ENCODE data around the gene CEP57. TPM values are rescaled to one million over a fixed set of nuclear protein-coding genes. Genes with fewer than 3 reads are reported as not detected.

The CEP57 gene
- total RNA-seq, 1 donor: 68.1 TPM

DNA sequence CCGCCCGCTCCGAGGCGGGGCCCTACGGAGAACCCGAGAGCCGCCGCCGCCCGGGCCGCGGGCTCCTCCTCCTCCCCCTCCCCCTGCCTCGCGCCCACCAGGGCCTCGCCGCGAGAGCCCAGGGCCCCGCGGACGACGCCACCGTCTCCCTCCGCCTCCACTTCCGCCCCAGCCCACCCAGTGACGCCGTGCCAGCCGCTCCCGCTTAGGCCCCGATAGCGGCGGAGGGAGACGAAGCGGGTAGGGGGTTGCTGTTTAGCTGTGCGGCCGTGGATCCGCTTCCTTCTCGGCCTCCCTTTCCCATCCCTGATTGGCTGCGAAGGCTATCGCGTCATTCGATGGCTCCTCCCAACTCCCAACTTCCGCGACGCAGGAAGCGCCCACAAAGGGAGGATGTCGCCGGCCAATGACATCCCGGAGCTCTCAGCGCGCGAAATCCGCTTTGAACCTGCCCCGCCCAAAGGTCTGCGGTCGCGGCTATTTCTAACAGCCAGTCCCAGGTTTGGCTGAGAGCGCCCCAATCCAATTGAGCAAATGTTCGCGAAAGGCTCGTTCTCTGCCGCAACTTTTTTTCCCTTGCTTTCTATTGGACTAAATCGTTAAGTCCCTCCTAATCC, 684 bp upstream of the CEP57 start, which contains the start of gene FAM76B:
Gene FAM76B, minus strand, starts transcription at position 277 of the 617 bp plus-strand sequence. CDS start 304 bp downstream, outside the sequence.
- peak within 1 kb of the TSS; percentile 87 for H3K4me3 ChIP-seq (ENCODE audit: low read depth, low read length)
- peak; percentile 99 for DNase-seq (ENCODE audit: low read depth)
- TF ChIP-seq, protein P1, sequence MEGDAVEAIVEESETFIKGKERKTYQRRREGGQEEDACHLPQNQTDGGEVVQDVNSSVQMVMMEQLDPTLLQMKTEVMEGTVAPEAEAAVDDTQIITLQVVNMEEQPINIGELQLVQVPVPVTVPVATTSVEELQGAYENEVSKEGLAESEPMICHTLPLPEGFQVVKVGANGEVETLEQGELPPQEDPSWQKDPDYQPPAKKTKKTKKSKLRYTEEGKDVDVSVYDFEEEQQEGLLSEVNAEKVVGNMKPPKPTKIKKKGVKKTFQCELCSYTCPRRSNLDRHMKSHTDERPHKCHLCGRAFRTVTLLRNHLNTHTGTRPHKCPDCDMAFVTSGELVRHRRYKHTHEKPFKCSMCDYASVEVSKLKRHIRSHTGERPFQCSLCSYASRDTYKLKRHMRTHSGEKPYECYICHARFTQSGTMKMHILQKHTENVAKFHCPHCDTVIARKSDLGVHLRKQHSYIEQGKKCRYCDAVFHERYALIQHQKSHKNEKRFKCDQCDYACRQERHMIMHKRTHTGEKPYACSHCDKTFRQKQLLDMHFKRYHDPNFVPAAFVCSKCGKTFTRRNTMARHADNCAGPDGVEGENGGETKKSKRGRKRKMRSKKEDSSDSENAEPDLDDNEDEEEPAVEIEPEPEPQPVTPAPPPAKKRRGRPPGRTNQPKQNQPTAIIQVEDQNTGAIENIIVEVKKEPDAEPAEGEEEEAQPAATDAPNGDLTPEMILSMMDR (IDR thresholded peaks at IDR 0.05; ENCODE audit: insufficient read depth, low read length): no peak

DNA sequence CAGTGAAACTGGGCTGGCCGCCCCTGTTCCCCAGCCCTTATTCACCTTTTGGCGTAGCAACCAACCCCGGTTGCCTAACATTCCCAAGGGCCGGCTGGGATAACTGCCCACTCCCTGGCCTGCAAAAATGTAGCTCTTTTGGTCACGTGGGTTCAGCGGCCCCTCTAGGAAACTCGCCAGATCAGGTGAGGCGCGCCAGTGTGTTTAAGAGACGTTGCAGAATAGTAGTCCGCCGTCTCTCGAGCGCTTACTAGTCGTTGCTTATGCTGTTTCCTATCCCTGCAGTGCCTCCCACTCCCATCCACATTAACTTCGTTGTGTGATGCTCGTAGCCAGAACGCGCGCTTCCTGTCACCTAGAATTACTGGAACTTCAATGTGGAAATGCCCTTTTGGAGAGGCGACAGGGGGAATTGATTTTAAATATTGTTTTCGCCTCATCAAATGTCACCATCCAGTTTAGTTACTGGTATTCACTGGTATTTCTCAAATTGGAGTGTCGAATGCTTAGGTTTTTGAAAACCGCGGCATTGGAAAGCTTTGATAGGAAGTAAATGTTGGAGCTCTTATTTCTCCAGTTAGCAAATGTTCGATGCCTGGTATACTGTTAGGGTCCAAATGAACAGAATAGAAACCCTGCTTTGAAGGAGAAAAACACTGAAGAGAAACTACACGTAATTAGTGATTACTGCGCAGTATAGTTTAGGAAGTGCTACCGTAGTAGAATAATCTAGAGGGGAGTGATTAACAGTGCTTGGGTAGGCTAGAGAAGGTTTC, 823 bp downstream of the CEP57 start:
- peak; percentile 63 for DNase-seq (ENCODE audit: low read depth)
- peak overlapping the region; percentile 87 for H3K4me3 ChIP-seq (ENCODE audit: low read depth, low read length)
- TF ChIP-seq, protein P1 (IDR thresholded peaks at IDR 0.05; ENCODE audit: insufficient read depth, low read length): no peak

DNA sequence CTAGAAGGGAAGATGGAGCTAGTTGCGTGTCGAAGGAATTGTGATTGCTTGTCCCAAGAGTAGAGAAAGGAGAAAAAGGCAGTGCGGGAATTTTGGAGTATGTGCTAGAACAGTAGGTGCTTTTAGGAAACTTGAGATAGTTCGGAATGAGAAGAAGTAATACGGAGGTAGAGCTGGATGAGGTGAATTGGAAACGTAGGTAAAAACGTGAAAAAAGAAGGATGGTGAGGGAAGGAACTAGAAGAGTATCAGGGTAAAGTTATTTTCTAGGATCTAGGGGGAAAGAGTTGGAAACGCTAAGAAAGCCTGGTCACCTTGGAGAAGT, 1.4 kb downstream of the CEP57 start:
- TF ChIP-seq, protein P1 (IDR thresholded peaks at IDR 0.05; ENCODE audit: insufficient read depth, low read length): no peak
- peak; percentile 5 for DNase-seq (ENCODE audit: low read depth)
- H3K4me3 ChIP-seq (ENCODE audit: low read depth, low read length): peak overlapping the region; percentile 87

DNA sequence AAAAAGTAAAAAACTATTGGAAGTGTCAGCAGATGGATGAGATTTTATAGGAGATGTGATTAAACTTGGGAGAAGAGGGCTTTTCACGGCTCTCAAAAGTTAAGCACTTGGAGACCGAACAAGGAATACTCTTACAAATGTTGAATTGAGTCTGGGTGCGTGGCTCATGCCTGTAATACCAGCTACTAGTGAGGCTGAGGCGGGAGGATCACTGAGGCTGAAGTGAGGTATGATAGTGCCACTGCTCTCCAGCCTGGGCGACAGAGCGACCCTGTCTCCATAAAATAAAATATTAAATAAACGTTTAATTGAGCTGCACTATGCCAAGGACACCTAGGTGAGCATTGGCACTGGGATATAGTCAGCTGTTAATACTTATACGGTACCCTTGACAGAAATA, 1.9 kb downstream of the CEP57 start:
- TF ChIP-seq, protein P1 (IDR thresholded peaks at IDR 0.05; ENCODE audit: insufficient read depth, low read length): no peak
- no peak for DNase-seq (ENCODE audit: low read depth)
- no peak overlapping the region for H3K4me3 ChIP-seq (ENCODE audit: low read depth, low read length)

DNA sequence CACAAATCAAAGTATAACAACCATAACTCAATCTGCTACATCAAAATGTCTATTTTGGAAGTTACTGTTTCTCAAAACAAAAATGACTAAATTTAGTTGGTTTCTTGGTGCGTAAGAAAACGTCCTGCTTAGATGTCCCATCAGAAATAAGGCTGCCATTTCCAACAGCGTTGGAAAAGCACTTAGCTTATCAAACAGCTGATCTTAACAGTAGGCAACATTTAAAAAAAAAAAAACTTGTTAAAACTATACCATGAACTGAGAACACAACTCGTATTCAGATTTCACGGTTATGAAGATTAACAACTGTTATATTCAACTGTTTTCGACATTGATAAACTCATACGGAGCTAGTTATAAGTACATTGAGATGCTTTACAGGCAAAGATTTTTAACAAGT, 2.4 kb downstream of the CEP57 start:
- TF ChIP-seq, protein P1 (IDR thresholded peaks at IDR 0.05; ENCODE audit: insufficient read depth, low read length): no peak

DNA sequence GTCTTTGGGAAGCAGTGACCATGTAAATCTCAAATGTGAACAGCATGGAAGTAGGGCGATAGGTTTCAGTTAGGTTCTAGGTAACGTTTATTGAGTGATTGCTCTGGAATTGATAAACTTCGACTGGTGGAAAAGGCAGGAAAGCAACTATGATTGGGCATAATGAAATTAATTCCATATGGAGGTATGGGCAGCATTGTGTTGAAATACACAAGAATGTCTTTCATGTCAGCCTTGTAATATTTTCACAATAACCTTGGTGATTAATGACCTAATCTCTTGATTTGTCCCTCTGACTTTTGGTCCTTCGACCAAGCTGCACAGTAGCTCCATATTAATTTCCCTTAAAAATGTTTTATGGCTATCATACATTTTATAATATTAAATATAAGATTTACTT, 2.8 kb downstream of the CEP57 start:
- TF ChIP-seq, protein P1 (IDR thresholded peaks at IDR 0.05; ENCODE audit: insufficient read depth, low read length): no peak
- DNase-seq (ENCODE audit: low read depth): peak; percentile 11
- no peak overlapping the region for H3K4me3 ChIP-seq (ENCODE audit: low read depth, low read length)

More for the DNA sequence above, 2.4 kb downstream of the CEP57 start:
- DNase-seq (ENCODE audit: low read depth): no peak
- H3K4me3 ChIP-seq (ENCODE audit: low read depth, low read length): no peak overlapping the region
